Measurements from ENCODE around the gene SLC7A8. TPM values are rescaled to one million over a fixed set of nuclear protein-coding genes. Genes with fewer than 3 reads are reported as not detected.

The SLC7A8 gene
- total and polyA plus RNA-seq, 2 donors (not counting 1 experiment from before 2014, with no cell fraction given) = 0.25 to 1.1 TPM

DNA sequence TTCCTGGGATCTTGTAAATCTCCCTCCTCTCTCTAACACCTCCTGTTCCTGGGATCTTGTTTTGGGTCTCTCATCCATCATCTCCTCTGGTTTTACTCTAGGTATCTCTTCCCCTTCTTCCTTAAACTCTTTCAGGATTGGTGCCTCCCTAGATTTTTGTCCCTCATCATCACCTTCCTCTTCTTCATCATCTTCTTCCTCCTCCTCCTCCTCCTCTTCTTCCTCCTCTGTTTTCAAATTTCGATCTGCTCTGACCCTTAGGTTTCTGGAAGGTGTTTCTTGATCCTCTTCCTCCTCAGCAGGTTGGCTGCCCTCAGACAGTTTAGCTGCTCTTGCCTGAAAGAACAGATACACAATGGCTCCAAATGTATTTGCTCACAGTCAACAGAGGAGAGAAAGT lies 103.0 kb downstream of the SLC7A8 start:
- no peak overlapping the region for H3K4me2 ChIP-seq (replicated peaks; ENCODE audit: low read depth, low read length, poor library complexity, severe bottlenecking)
- no peaks in the 10 kb centered on the region for H3K9me3 Mint-ChIP-seq (ENCODE audit: insufficient read depth)
- no peak overlapping the region for H3K4me3 Mint-ChIP-seq
- H3K4me3 ChIP-seq (ENCODE audit: control extremely low read depth in 1 of 5, extremely low read depth in 1 of 5, insufficient read depth in 1 of 5, low read depth in 2 of 5, low read length in 4 of 5) = no peak overlapping the region
- no peak for TF ChIP-seq EZH2 (IDR thresholded peaks at IDR 0.05; ENCODE audit: borderline replicate concordance, insufficient read depth, low read depth, low read length, poor library complexity, severe bottlenecking)
- no peaks in the 10 kb centered on the region for H3K4me1 Mint-ChIP-seq
- DNase-seq = no peak
- no peaks in the 10 kb centered on the region for H3K27me3 ChIP-seq (replicated peaks in 1 of 4; ENCODE audit: control extremely low read depth in 1 of 4, control insufficient read depth in 3 of 4, insufficient read depth in 4 of 4, low read length in 3 of 4)
- H3K27ac Mint-ChIP-seq = no peak overlapping the region
- H4K20me1 ChIP-seq (ENCODE audit: control insufficient read depth, insufficient read depth, low read length, poor library complexity, severe bottlenecking) = peaks cover 41% of the 10 kb centered on the region
- ChIA-PET CTCF (interaction anchor here (0.9 to 2.2 kb wide), 4 partner anchors 9 to 565 kb away, joined by 3 to 8 read pairs (median 4); no protein-coding TSS in a partner anchor), POLR2A (no interaction called here)
- peaks cover 21 to 87% of the 10 kb centered on the region in 2 experiments for H3K36me3 ChIP-seq (replicated peaks in 1 of 2; ENCODE audit: control extremely low read depth in 1 of 2, control insufficient read depth in 1 of 2, extremely low read depth in 1 of 2, insufficient read depth in 2 of 2, low read length in 1 of 2)
- H3K9ac ChIP-seq (ENCODE audit: low read length) = no peak overlapping the region
- H3K9me3 ChIP-seq (ENCODE audit: control extremely low read depth in 1 of 3, control insufficient read depth in 2 of 3, insufficient read depth in 1 of 3, low read length in 2 of 3) = no peaks in the 10 kb centered on the region
- WGBS (ENCODE audit: insufficient coverage) = no CpG with 5 or more reads among the region's 1 CpG
- H3K27me3 Mint-ChIP-seq = no peaks in the 10 kb centered on the region
- ATAC-seq (ENCODE audit: low read depth) = no peak
- no peak overlapping the region for H3K27ac ChIP-seq (ENCODE audit: low read length in 2 of 2)
- H3K4me1 ChIP-seq (ENCODE audit: control insufficient read depth in 2 of 2, insufficient read depth in 2 of 2, low read length in 2 of 2) = no peaks in the 10 kb centered on the region
- intact Hi-C loops (cut with micrococcal nuclease) = no loop called here
- no peak overlapping the region for H2AFZ ChIP-seq (ENCODE audit: insufficient read depth, low read depth, low read length, poor library complexity, severe bottlenecking)
- H3K79me2 ChIP-seq (ENCODE audit: control insufficient read depth, insufficient read depth, low read length) = peaks cover 23% of the 10 kb centered on the region

DNA sequence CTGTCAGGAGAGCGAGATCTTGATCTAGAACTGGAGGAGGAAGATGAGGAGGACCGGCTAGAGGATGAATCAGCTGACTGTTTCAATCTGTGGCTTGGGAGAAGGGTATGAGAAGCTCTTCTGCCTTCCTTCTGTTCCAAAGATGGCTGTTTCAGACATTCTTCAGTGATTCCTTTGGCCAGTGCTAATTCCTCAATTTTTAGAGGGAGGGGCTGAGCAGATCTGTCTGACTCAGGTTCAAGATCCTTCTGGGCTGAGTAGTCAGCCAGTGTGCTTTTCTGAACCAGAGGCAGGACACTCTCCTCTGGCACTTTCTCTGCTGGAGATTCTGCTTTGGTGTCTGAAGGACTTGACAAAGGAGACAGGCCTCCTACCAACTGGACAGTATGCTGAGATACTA lies 103.7 kb downstream of the SLC7A8 start:
- peaks cover 26% of the 10 kb centered on the region for H3K79me2 ChIP-seq (ENCODE audit: control insufficient read depth, insufficient read depth, low read length)
- ATAC-seq (ENCODE audit: low read depth) = no peak
- peak overlapping the region in 1 of 2 donors; percentile 4 for H3K27ac ChIP-seq (ENCODE audit: low read length in 2 of 2)
- no peak overlapping the region for H3K4me3 ChIP-seq (ENCODE audit: control extremely low read depth in 1 of 5, extremely low read depth in 1 of 5, insufficient read depth in 1 of 5, low read depth in 2 of 5, low read length in 4 of 5)
- Mint-ChIP-seq H3K4me1 (peaks cover 2% of the 10 kb centered on the region), H3K27ac (no peak overlapping the region), H3K4me3 (no peak overlapping the region), H3K9me3 (ENCODE audit: insufficient read depth) (no peaks in the 10 kb centered on the region), H3K27me3 (no peaks in the 10 kb centered on the region)
- peaks cover 43% of the 10 kb centered on the region for H4K20me1 ChIP-seq (ENCODE audit: control insufficient read depth, insufficient read depth, low read length, poor library complexity, severe bottlenecking)
- no peaks in the 10 kb centered on the region for H3K27me3 ChIP-seq (replicated peaks in 1 of 4; ENCODE audit: control extremely low read depth in 1 of 4, control insufficient read depth in 3 of 4, insufficient read depth in 4 of 4, low read length in 3 of 4)
- WGBS (ENCODE audit: insufficient coverage) = 100% methylated on average over 2 of the region's 2 CpGs
- H3K36me3 ChIP-seq (replicated peaks in 1 of 2; ENCODE audit: control extremely low read depth in 1 of 2, control insufficient read depth in 1 of 2, extremely low read depth in 1 of 2, insufficient read depth in 2 of 2, low read length in 1 of 2) = peaks cover 23 to 84% of the 10 kb centered on the region in 2 experiments
- H2AFZ ChIP-seq (ENCODE audit: insufficient read depth, low read depth, low read length, poor library complexity, severe bottlenecking) = no peak overlapping the region
- ChIA-PET POLR2A (no interaction called here), CTCF (interaction anchor here (0.6 to 2.2 kb wide), 5 partner anchors 9 to 565 kb away, joined by 3 to 6 read pairs (median 3); partner anchors contain the start of gene CDH24)
- H3K4me2 ChIP-seq (replicated peaks; ENCODE audit: low read depth, low read length, poor library complexity, severe bottlenecking) = no peak overlapping the region
- no peak overlapping the region for H3K9ac ChIP-seq (ENCODE audit: low read length)
- intact Hi-C loops (cut with micrococcal nuclease) = no loop called here
- H3K9me3 ChIP-seq (ENCODE audit: control extremely low read depth in 1 of 3, control insufficient read depth in 2 of 3, insufficient read depth in 1 of 3, low read length in 2 of 3) = no peaks in the 10 kb centered on the region
- no peak for DNase-seq
- TF ChIP-seq, protein P1, sequence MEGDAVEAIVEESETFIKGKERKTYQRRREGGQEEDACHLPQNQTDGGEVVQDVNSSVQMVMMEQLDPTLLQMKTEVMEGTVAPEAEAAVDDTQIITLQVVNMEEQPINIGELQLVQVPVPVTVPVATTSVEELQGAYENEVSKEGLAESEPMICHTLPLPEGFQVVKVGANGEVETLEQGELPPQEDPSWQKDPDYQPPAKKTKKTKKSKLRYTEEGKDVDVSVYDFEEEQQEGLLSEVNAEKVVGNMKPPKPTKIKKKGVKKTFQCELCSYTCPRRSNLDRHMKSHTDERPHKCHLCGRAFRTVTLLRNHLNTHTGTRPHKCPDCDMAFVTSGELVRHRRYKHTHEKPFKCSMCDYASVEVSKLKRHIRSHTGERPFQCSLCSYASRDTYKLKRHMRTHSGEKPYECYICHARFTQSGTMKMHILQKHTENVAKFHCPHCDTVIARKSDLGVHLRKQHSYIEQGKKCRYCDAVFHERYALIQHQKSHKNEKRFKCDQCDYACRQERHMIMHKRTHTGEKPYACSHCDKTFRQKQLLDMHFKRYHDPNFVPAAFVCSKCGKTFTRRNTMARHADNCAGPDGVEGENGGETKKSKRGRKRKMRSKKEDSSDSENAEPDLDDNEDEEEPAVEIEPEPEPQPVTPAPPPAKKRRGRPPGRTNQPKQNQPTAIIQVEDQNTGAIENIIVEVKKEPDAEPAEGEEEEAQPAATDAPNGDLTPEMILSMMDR (IDR thresholded peaks at IDR 0.05) = no peak
- TF ChIP-seq EZH2 (IDR thresholded peaks at IDR 0.05; ENCODE audit: borderline replicate concordance, insufficient read depth, low read depth, low read length, poor library complexity, severe bottlenecking) = no peak
- H3K4me1 ChIP-seq (ENCODE audit: control insufficient read depth in 2 of 2, insufficient read depth in 2 of 2, low read length in 2 of 2) = no peaks in the 10 kb centered on the region

All from B cell (primary cell).